ENCODE results near the gene RBM26. TPM values are rescaled to one million over a fixed set of nuclear protein-coding genes. Genes with fewer than 3 reads are reported as not detected.

Gene RBM26
- total RNA-seq, 1 donor from 2014 or later: 24.0 TPM

GRCh38 chr13:79407349-79407979 lies 1.4 kb upstream of the RBM26 start:
- no peak for DNase-seq (ENCODE audit: low read depth)
- peak overlapping the region; percentile 77 for H3K4me3 ChIP-seq (ENCODE audit: low read depth, low read length)

GRCh38 chr13:79406597-79406908 lies 498 bp upstream of the RBM26 start:
- no peak for DNase-seq (ENCODE audit: low read depth)
- H3K4me3 ChIP-seq (ENCODE audit: low read depth, low read length): peak overlapping the region; percentile 77
- no peak for TF ChIP-seq CTCF (conservative IDR thresholded peaks at IDR 0.05; ENCODE audit: low read depth, low read length)

More at GRCh38 chr13:79407349-79407979, 1.4 kb upstream of the RBM26 start:
- TF ChIP-seq CTCF (conservative IDR thresholded peaks at IDR 0.05; ENCODE audit: low read depth, low read length): no peak

- no peak for TF ChIP-seq CTCF (conservative IDR thresholded peaks at IDR 0.05; ENCODE audit: low read depth, low read length)
- peak overlapping the region; percentile 77 for H3K4me3 ChIP-seq (ENCODE audit: low read depth, low read length)
- no peak for DNase-seq (ENCODE audit: low read depth)
These were observed 589 bp downstream of the RBM26 start for GRCh38 chr13:79405501-79405830.

DNA sequence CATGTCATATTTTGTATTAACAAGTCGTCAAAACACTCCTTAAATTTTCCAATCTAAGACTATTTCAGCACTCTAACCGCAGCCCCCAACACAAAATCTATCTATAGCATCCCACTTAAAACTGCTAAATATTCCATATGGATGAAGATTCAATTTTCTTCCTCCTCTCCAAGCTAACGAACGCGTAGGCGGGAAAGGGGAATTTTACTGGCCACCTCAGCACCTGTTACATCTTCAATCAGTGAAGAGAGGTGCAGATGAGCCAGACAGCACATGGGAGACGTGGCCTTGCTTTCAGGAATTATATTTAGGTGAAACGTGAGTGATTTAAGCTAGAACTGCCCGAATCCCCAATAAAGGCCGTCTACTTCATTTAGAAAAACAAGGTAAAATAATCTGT lies 1.1 kb downstream of the RBM26 start:
- DNase-seq (ENCODE audit: low read depth): no peak
- peak overlapping the region; percentile 77 for H3K4me3 ChIP-seq (ENCODE audit: low read depth, low read length)
- TF ChIP-seq CTCF (conservative IDR thresholded peaks at IDR 0.05; ENCODE audit: low read depth, low read length): no peak

GRCh38 chr13:79404361-79404760 lies 1.7 kb downstream of the RBM26 start:
- no peak for TF ChIP-seq CTCF (conservative IDR thresholded peaks at IDR 0.05; ENCODE audit: low read depth, low read length)
- DNase-seq (ENCODE audit: low read depth): no peak

DNA sequence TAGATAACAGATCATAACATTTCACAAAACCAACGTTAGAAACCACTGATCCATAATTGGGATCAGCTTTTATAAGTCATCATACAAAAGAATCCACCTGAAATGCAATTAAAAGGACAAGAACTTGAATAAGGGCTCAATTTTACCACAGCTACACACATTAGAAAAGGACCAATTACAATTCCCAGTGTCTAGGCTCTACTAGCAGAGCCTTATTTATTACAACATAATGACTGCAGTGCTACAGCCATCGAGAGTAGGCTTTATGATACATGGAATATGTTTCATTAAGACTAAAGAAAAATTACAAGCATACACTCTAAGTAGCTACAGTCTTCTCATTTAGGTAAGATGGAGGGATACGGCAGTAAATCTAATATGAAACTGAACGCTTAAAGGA lies 2.9 kb downstream of the RBM26 start:
- TF ChIP-seq CTCF (conservative IDR thresholded peaks at IDR 0.05; ENCODE audit: low read depth, low read length): no peak
- DNase-seq (ENCODE audit: low read depth): no peak
- H3K4me3 ChIP-seq (ENCODE audit: low read depth, low read length): no peak overlapping the region

More at GRCh38 chr13:79404361-79404760, 1.7 kb downstream of the RBM26 start:
- peak overlapping the region; percentile 77 for H3K4me3 ChIP-seq (ENCODE audit: low read depth, low read length)

DNA sequence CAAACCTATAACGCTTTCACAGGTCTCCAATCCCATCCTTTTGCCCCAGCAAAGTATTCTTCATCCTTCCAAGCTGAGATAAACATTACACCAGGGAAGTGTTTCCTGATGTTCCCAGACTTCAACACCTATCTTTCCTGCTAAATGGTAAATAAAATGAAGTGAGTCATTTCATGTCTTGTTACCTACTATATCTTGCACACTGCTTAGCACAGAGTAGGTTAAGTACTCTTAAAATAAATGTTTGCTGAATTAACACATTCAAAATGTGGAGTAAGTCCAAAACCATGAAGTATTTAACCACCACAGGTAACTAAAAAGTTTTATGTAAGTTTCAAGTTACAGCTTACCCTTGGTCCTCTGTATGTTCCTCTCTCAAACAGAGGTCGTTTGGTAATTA lies 3.4 kb downstream of the RBM26 start:
- no peak overlapping the region for H3K4me3 ChIP-seq (ENCODE audit: low read depth, low read length)
- TF ChIP-seq CTCF (conservative IDR thresholded peaks at IDR 0.05; ENCODE audit: low read depth, low read length): no peak
- no peak for DNase-seq (ENCODE audit: low read depth)
